Left ventricle myocardium inferior (tissue), 1 donor: Measurements from ENCODE around the gene CERT1. TPM values are rescaled to one million over a fixed set of nuclear protein-coding genes. Genes with fewer than 3 reads are reported as not detected.

Source experiments
- DNase-seq: peaks from one replicate; pipeline ENCODE4 v3.0.0-alpha.2; 2020
- H3K27ac ChIP-seq: fragments of 200-600 bp; replicated peaks from 2 replicates; pipeline ENCODE4 v1.8.0; 2021
- H3K27me3 ChIP-seq: fragments of 200-600 bp; 2 replicates; pipeline ENCODE4 v1.8.0; 2021; ENCODE audit warnings: low read depth
- H3K36me3 ChIP-seq: fragments of 200-600 bp; 2 replicates; pipeline ENCODE4 v1.8.0; 2021
- H3K4me1 ChIP-seq: fragments of 200-600 bp; 2 replicates; pipeline ENCODE4 v1.8.0; 2021
- H3K4me3 ChIP-seq: fragments of 200-600 bp; 2 replicates; pipeline ENCODE4 v1.8.0; 2021; ENCODE audit warnings: mild to moderate bottlenecking, moderate library complexity
- H3K9me3 ChIP-seq: fragments of 200-600 bp; replicated peaks from 2 replicates; pipeline ENCODE4 v1.8.0; 2021
- intact Hi-C: fragments of 100-400 bp; cut with micrococcal nuclease; formaldehyde crosslinking; loops from one replicate; pipeline ENCODE4 v1.11.0; 2022
- total RNA-seq: library from RNA; stranded (reverse); fragmentation: NEBNext Ultra II Directional; extraction: Animal tissue kit (Norgen Biotek cat#: 25700); gene quantifications from one replicate; pipeline ENCODE4 v1.2.1, GENCODE V29; 2021
- TF ChIP-seq, protein P1 (sequence below): fragments of 200-600 bp; IDR thresholded peaks from 2 replicates; pipeline ENCODE4 v1.8.0; 2021; ENCODE audit warnings: antibody characterized with exemption, mild to moderate bottlenecking, borderline replicate concordance
- donor health status: DM: no; HTN: yes; CAD: no; lungs with severe emphysema.

The CERT1 gene
- total RNA-seq, 1 donor from 2014 or later, result 28.8 TPM

DNA sequence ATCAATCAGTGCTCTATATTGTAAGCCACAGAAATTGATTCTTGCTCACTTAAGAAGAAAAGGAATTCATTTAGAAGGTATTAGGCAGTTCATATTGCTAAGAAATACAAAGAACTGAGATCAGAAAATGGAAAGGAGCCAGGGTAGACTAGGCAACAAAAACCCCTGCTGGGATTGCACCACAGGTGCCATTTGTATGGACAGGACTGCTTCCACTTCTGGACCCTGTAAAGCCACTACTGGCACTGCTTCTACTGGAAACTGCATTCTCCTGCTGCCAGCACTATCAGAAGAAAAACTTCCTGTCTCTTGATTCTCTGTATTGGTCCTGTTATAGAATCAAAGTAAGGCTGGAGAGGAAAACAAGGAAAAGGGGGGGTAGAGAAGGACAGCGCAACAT lies 45.9 kb downstream of the CERT1 start:
- Histone ChIP-seq H3K36me3 (peaks cover 5% of the 10 kb centered on the region), H3K4me1 (peaks cover 26% of the 10 kb centered on the region), H3K9me3 (peaks cover 33% of the 10 kb centered on the region), H3K27ac (no peak overlapping the region), H3K27me3 (no peaks in the 10 kb centered on the region), H3K4me3 (no peak overlapping the region)
- intact Hi-C loops, result no loop called here
- no peak for DNase-seq
- TF ChIP-seq, protein P1, sequence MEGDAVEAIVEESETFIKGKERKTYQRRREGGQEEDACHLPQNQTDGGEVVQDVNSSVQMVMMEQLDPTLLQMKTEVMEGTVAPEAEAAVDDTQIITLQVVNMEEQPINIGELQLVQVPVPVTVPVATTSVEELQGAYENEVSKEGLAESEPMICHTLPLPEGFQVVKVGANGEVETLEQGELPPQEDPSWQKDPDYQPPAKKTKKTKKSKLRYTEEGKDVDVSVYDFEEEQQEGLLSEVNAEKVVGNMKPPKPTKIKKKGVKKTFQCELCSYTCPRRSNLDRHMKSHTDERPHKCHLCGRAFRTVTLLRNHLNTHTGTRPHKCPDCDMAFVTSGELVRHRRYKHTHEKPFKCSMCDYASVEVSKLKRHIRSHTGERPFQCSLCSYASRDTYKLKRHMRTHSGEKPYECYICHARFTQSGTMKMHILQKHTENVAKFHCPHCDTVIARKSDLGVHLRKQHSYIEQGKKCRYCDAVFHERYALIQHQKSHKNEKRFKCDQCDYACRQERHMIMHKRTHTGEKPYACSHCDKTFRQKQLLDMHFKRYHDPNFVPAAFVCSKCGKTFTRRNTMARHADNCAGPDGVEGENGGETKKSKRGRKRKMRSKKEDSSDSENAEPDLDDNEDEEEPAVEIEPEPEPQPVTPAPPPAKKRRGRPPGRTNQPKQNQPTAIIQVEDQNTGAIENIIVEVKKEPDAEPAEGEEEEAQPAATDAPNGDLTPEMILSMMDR, result no peak

DNA sequence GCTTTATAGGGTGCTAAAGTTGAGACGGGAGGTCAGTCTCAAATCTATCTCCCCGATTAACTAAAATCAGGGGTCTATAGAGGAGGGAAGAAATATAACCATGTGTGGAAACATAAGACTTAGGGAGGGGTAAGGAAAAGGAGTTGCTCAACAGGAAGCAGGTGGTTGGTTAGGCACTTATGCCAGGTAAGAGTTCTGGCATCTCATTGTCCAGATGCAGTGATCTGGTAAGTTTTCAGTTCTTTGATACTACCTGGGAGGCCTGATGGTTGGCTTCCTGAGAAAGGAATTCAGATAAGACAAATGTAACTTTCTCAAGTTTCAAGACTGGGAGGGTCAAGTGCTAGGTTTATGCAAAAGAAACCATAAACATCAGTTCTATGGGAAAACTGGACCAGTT lies 47.7 kb downstream of the CERT1 start:
- Histone ChIP-seq H3K4me3 (no peak overlapping the region), H3K27me3 (no peaks in the 10 kb centered on the region), H3K27ac (no peak overlapping the region), H3K36me3 (peaks cover 5% of the 10 kb centered on the region), H3K9me3 (peaks cover 15% of the 10 kb centered on the region), H3K4me1 (peaks cover 29% of the 10 kb centered on the region)
- intact Hi-C loops, result no loop called here
- TF ChIP-seq, protein P1, result no peak
- no peak for DNase-seq

DNA sequence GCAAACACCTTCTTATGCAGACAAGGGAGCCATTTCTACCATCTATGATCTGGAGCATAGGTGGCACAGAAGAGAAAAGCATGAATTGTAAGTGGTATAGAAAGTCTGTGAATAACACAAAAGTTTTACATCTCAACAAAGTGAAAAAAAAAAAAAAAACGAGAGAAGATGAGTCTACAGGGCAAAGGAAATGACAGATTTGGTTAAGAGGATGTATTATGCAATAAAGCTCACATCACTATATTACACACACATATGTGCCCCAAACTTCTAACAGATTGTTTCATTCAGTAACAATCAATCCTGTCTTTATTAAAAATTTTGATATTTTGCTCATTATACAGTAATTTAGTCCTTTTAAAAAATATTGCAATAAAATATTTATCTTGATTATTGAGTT lies 49.8 kb downstream of the CERT1 start:
- no peak for DNase-seq
- Histone ChIP-seq H3K27ac (no peak overlapping the region), H3K9me3 (no peaks in the 10 kb centered on the region), H3K27me3 (no peaks in the 10 kb centered on the region), H3K4me3 (no peak overlapping the region), H3K4me1 (peaks cover 29% of the 10 kb centered on the region), H3K36me3 (no peaks in the 10 kb centered on the region)
- TF ChIP-seq, protein P1, result no peak
- intact Hi-C loops, result no loop called here

DNA sequence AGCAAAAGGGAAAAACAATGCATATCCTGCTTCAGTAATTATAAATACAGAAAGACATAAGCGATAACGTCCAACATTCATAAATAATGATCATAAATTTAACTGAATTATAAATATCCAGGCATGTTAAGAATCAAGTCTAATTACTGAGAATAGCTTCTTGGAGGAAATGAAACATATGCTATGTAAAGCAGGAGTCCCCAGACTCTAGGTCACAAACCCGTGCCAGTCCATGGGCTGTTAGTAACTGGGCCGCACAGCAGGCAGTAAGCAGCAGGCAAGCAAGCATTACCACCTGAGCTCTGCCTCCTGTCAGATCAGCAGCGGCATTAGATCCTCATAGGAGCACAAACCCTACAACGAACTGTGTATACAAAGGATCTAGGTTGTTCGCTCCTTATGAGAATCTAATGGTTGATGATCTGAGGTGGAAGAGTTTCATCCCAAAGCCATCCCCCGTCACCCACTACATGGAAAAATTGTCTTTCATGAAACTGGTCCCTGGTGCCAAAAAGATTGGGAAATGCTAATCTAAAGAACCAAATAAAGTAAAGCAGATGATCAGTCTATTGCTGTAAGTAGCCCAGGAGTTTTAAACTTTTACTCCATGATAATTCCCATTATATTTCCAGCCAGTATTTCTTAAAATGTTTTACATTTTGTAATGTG lies 50.4 kb downstream of the CERT1 start:
- H3K4me3 ChIP-seq, result no peak overlapping the region
- no peak overlapping the region for H3K27ac ChIP-seq
- no peak for DNase-seq
- no peaks in the 10 kb centered on the region for H3K9me3 ChIP-seq
- H3K27me3 ChIP-seq, result no peaks in the 10 kb centered on the region
- H3K36me3 ChIP-seq, result no peaks in the 10 kb centered on the region
- TF ChIP-seq, protein P1, result no peak
- intact Hi-C loops, result no loop called here
- peaks cover 24% of the 10 kb centered on the region for H3K4me1 ChIP-seq

DNA sequence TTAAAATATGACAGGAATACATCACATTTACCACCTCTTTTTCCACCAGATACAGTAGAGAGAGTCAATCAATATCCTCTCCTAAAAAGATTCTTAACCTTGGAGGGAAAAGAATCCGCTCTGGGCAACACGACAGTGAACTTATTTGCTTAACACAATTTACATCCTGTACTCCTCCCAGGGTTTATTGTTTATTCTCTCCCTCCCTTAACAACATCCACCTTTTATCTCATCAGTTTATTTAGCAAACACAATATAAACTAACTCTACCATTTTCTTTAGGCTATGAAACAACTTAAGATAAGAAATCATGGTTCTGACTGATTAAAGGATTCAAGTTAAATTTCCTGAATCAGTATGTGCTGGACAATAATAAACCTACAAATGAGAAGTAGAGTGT lies 50.9 kb downstream of the CERT1 start:
- H3K4me1 ChIP-seq, result peaks cover 18% of the 10 kb centered on the region
- DNase-seq, result no peak
- no peaks in the 10 kb centered on the region for H3K36me3 ChIP-seq
- no peak overlapping the region for H3K27ac ChIP-seq
- no peaks in the 10 kb centered on the region for H3K9me3 ChIP-seq
- intact Hi-C loops, result no loop called here
- no peak overlapping the region for H3K4me3 ChIP-seq
- H3K27me3 ChIP-seq, result no peaks in the 10 kb centered on the region
- TF ChIP-seq, protein P1, result no peak
